NT2/D1 (cell line): ENCODE data around the gene CLASP1.

Experiments used
- YY1 ChIP-seq: IDR thresholded peaks from 2 replicates; pipeline ENCODE4 v1.6.1; 2011; ENCODE audit not compliant: insufficient read length, insufficient read depth
- ZNF274 ChIP-seq: IDR thresholded peaks from 2 replicates; pipeline ENCODE4 v1.6.1; 2011; ENCODE audit warnings: mild to moderate bottlenecking, low read depth, low read length

DNA sequence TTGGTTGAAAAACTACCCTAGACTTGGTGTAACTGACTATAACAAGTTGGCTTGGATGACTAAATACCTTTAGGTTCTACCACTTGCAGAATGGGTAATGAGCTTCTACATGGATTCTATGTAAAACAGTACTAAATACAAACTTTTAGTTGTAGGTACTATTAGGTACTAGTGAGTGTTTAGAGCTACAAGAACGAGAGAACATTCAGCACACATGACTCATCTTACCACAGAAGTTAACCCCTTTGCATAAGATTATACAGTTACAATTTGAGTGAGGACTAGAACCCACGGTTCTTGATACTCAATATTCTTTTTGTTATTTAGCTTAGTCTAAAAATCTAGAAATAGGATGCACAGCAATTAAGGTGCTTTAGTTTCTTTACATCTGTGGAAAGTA, 262.6 kb downstream of the CLASP1 start:
- TF ChIP-seq ZNF274 (no peak), YY1 (no peak)
